HG02763 (cell line): ENCODE measurements around the gene S1PR3.

Experiments used
- ATAC-seq: cut with Tn5 transposase; IDR thresholded peaks from one replicate; pipeline ENCODE4 v1.9.1; 2021; ENCODE audit warnings: mild to moderate bottlenecking, moderate library complexity; ENCODE audit not compliant: unreplicated experiment

S1PR3 gene

DNA sequence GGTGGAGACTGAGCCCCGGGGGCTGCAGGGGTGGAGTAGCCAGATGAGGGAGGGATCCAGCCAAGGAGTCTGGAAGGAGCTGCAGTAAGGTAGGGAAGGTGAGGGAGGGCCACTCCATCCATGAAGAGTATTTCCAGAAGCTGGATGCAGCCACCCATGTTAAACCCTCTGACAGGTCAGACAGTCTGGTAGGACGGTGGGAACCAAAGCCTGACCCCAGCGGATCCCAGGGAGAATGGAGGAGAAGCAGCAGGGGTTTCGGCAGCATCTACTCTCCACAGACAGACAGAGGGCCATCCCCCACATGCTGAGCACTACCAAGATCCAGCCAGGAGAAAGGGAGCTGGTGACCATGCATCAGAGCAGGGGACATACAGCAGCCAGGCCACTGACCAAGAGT lies 22.5 kb upstream of the S1PR3 start:
- no peak for ATAC-seq

DNA sequence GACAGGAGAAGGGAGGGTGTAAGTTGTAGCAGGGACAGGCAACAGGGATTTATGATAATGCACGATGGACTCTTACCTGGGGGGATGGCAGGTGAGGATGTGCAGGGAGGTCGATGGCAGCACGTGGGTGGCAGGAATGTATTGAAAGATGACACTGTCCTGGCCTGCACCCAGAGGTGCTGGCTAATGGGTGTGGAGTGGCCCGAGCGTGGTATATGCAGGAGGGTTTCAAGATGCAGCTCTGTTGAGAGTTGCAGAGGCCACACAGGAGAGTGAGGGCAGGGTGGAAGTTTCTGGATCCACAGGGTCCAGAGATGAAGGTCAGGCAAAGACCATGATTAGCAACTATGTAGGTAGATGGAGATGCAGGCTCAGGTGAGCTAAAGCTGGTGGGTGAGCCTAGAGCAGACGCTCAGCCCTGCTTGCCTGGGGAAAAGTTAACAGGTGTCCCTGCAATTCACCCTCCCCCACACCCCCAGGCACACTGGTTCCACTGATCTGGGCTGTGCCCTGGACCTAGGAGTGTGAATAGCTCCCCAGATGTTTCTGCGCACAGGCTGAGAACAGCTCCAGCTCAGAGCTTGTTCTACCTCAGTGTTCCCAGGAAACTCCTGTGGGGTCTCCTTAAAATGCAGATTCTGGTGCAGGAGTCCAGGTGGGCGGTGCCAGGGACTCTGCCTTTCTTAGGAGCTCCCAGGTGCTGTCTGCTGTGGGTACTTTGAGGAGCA lies 21.5 kb upstream of the S1PR3 start:
- ATAC-seq, result no peak

DNA sequence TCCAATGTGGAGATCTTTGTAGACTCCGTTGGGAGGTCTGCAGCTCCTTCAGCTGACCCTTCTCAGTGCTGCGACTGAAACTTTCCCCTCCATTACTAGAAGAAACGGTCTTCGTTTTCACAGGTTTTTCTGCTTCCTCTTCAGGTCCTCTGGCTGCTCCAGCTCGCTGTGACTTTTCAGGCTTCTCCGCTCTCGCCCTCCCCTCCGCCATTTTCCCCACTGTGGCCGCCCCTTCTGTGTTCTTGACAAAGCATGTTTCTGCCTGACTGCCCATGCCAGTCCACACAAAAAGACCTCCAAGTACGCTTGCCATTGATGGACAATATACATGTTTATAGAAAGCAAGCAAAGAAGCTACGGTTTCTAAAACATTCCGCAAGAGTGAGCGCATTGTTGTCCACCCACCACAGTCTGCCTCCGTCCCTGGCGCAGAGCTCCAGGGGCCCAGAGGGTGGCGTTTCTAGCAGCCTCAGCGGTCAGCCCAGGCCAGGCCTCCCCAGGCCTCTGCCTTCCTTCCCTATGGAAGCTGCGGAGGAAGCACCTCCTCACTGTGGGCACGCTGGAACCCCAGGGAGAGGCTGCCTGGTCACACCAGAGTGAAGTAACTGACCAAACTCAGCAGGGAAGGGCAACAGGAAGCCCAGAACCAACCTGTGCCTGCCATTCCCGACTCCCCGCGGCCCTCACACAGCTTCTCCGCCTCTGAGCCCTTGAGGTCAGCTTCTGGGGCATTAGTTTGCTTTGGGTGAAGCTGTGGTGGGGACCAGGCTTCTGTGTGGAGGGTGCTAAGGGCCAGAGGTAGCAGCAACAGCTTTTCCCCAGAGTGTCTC lies 19.9 kb upstream of the S1PR3 start:
- ATAC-seq, result no peak

DNA sequence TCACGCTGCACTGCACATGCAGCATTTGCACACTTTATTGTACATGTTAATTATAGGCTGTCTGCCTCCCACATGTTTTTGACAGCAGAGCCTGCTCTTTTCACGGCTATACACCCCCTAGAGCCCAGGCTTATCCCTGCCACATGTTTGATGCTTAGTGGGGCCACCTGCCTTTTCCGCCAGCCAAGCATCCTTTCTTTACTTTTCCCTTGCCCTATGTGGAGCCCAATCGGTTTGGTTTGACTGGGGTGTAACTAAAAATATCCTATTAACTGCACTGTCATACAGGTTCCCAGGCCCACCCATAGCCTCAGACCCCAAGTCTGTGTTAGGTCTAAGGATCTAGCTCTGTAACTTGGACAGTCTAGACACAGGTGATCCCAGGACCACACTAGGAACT lies 18.9 kb upstream of the S1PR3 start:
- ATAC-seq, result no peak

DNA sequence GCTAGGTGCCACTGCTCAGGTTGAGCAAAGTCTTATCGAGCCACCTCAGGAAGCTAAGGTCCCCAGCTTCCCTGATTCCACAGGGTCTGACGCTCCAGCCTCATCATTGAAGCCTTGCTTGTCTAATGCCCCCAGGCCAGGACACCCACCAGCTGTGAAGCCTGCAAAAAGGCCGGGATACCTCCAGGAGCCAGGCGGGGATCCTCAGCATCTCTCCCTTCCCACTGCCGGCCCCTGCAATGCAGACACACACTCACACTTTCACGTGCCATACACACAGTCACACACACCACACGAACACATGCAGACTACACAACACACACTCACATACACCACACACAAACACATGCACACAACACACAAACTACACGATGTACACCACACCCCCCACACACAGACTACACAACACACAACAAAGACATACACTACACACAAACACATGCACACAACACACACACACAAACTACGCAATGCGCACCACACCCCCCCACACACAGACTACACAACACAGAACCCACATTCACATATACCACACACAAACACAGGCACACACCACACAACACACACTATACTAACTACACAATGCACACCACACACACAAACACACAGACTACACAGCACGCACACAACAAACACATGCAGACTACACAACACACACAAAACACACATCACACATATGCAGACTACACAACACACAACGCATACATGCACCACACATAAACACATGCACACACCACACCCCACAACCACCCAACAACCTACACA lies 17.8 kb upstream of the S1PR3 start:
- ATAC-seq, result no peak

DNA sequence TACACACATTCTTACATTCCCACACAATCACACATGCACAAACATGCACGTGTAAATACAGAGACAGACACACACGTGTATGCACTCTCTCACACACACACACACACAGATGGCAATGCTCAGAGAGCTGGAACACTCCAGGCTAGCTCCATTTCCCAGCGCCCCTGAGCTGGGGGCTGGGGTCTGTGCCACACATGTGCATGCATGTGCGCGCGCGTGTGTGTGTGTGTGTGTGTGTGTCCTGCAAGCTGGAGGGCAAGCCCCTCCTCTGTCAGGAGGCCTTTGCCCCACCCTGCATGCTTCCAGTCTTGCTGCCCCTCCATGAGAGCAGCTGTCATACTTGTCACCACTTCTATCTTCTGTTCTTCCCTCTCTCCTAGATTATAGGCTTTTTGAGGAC lies 16.6 kb upstream of the S1PR3 start:
- ATAC-seq, result no peak

DNA sequence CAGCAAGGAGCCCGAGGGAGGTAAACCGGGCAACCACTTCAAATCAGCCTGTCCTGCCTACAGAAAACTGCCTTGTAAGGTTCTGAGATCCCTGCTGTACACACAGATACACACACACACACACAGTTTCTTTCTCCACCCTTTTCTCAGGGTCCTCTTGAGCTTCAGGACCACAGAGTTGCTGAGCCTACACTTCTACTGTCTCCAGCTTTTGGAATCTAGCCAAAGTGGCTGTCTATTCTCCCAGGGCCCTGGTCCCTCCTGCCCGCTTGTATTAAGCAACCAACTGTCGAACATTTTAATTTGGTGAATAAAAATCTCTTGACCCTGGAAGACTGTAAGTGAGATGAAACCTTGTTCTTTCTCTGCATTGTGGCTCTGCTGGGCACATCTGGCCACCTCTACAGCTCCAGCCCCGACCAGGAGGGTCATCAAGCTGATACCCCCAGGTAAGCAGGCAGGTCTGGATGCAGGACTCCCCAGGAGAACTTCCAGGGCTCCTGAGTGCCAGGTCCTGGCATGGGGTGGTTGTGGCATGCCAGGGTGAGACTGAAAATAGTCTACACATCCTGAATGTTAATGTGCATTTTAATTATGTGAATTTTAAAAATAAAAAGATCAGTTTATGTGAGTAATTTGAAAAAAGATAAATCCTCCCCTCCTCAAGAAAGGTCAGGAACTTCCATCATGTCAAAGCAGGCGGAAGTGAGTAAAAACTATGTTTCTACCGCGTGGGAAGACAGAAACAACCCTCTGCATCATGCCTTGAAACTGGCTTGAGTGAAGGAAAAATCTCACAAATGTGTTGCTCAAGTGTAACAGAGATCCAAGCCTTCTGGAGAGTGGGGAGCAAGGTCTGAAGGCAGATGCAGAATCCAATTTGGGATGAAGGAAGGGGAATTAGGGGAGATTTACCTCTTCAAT lies 15.0 kb upstream of the S1PR3 start:
- ATAC-seq, result no peak

DNA sequence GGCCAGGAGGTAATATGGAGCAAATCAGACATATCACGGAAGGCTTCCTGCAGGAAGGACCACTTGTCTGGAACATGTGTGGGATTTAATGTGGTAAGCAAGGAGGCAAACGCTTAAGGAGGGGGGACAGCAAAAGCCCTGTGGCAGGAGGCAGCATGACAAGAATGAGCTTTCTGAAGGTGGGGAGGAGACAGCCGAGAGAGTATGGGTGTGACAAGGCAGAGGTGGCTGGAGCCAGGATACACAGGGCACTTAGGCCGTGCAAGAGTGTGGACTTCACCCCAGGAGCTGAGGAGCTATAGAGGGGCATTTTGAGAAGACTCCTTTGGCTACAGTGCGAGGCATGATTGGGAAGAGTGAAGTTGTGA lies 14.4 kb upstream of the S1PR3 start:
- ATAC-seq, result no peak

DNA sequence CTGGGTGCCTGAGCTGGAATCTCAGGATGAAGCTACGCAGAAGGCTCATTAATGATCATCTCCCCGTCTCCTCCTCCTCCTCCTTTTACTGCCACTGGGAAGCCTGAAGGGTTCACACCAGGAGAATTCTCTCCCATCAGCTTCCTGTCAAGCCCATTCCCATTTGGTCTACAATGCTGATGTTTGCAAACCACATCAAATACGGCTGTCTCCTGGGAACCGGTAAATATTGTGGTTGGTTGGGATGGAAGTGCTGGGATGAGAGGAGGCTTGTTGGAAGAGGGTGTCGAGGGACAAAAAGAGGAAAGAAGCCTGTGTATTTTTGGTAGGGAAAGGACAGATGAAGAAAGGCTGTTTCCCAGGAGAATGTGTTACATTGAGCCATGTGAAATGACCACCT lies 13.2 kb upstream of the S1PR3 start:
- ATAC-seq, result no peak

DNA sequence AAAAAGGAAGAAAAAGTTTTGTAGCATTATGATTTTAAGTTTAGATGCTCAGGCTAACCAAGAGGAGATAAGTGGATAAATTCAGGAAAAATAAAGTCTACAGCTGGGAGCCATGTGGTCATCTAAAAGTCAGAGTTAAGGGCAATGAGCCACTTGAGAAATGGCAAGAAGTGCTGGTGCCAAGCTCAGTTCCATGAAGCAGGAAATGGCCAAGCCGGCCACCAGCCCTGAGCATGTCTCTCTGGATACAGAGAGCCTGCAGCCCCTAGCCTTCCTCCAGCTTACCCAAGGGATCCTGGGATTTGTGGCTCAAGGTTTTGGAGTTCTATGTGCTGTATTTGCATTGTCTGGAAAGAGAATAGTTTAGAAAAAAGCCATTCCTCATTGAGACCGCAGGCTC lies 12.2 kb upstream of the S1PR3 start:
- ATAC-seq, result no peak

DNA sequence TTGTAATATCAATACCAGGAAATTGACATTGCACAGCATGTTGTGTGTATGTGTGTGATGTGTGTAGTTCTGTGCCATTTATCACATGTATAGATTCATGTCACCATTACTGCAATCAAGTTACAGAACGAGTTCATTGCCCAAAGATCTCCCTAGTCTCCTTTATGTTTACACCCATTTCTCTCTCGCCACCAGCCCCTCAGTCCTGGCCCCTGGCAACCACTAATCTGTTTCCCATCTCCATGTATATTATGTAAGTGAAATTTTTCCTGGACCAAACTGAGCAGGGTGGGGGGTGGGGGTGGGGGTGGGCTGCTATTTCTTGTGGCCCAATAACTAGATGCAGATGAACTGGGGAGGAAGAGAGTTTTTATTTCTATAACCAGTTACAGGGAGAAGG lies 11.5 kb upstream of the S1PR3 start:
- ATAC-seq, result no peak

DNA sequence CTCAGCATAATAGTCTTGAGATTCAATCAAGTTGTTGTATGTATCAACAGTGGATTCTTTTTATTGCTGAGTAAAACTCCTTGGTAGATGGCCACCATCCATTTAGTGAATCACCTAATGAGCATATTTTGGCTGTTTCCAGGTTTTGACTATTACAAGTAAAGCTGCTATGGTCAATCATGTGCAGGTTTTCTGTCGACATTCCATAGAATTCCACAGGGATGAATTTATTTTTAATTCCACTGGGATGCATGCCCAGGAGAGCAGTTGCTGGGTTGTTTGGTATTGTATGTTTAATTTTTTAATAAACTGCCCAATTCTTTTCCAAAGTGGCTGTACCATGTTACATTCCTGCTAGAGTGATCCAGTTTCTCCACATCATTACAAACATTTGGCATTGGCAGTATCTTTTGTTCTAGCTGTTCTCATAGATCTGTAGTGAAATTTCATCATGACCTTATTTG lies 10.5 kb upstream of the S1PR3 start:
- ATAC-seq, result no peak

DNA sequence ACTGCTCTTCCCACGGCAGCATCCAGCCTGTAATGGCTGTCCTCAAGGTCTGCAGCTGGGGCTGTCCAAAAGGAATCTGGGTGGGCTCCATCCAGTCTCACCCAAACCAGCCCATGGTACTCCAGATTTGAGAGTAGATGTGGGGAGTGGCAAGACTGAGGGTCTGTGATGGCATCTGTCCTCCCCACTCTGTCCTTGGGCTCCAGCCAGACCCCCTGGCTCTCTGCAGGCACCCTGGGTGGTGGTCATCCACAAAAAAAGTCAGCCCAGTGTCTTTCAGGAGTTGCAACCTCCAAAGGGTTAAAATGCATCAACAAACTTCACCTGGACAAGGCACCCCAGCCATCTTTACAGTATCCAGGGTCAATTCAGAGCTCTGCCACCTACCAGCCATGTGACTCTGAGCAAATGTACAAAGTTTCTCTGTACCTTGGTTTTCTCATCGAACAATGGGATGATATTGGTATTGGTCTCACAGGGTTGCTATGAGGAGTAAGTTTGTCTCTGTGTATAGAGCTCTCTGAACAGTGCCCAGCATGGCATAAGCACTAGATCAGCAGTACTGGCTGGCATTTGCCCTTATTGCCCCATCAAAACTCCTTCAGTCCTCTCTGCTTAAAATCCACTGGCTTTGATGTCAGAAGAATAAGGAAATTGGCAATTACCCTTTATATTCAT lies 7.3 kb upstream of the S1PR3 start:
- no peak for ATAC-seq

DNA sequence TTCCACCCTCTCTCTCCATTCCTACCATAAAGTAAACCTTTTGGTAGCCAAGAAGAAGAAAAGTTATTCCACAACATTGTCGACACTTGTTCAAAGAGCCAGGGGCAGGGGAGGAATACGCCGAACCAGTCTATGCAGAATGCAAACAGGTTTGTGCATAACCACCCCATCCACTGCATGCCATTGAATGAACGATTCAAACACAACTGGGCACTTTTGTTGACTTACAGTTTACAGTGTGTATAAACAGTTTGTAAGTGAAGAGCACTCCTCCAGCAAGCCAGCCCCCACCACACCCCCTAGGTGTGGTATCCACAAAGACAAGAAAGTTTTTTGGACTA lies 6.8 kb upstream of the S1PR3 start:
- ATAC-seq, result no peak

DNA sequence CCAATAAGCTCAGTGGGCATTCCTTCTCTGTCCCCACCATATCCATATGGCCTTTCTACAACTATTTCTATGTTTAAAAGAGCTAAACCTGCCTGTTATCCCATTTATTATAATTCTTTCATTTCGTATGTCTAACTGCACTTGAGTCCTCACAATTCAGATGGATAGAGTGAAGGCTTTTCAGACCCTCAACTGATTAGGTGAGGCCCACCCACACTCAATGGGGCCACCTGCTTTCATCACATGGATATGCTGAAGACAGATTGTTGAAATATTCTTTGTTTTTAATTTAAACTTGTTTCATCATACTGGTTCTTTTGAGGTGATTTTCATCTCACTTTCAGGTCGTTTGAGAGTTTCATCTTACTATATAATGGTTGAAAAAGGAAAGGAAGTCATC lies 5.7 kb upstream of the S1PR3 start:
- ATAC-seq, result no peak

DNA sequence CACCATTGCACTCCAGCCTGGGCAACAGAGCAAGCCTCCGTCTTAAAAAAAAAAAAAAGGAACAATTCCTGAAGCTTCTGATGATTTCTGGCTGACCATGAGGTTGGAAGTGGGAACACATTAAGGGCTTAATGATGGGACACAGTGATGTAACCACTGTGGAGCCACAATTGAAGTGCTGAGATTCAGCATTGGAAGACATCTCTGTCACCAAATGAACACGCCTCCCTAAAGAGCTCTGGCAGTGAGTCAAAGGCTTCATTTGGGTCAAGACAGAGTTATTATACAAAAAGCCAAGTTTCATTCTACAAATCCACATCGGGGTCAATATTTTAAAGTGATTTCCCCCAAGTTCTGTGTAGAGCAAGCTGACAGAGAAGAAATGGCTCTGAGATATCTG lies 4.5 kb upstream of the S1PR3 start:
- ATAC-seq, result no peak

DNA sequence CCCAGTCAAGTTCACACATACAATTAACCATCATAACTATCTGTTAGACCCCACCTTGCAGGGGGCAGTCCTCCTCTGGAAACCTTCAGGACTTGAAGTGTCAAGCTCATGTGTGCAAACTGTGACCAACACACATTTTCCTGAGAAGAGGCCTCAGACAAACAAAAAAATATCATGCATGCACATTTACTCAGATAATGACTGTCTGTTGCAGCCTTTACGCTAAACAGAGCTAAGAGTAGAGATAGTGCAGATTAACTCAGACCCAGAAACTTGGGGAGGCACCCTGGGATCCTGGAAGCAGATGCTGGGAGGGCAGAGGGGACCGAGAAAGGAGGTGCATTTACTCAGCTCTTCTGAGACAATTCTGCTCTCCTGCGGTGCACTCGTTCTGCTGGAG lies 3.6 kb upstream of the S1PR3 start:
- ATAC-seq, result no peak

DNA sequence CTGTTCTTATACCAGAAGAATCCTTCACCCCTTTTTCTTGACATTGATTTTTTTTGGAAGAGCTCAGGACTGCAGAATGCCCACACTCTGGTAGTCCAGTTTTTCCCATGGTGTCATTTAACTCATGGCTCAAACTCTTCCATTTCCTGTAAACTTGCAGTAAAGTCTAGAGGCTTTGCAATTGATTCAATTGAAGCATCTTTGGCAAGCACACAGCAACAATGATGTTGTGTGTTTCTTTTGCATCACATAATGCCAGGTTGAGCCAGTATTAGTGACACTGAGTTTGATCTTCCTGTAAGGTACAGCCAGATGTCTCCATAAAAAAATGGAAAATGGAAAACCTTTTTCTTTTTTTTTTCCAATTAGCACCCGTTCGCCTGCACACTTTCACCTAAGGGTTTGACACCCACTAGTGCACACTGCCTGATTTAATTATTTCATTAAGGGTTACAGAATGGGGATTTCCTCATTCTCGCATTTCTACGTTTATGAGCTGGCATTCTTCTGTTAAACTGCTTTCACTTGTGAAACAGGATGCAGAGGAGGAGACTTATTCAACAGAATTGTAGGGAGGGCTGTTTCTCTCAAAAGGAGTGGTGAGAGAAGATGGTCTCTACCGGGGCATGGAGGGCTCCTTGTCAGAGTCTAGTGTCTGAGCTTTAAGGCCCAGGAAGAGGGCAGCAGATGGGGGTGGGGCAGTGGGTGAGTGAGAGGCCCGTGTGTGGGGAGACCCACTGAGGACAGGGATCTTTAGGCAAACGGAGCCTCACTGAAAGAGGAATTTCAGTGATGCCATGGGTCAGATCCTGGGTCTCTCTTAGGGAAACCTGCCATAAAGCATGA lies 2.2 kb upstream of the S1PR3 start:
- no peak for ATAC-seq

DNA sequence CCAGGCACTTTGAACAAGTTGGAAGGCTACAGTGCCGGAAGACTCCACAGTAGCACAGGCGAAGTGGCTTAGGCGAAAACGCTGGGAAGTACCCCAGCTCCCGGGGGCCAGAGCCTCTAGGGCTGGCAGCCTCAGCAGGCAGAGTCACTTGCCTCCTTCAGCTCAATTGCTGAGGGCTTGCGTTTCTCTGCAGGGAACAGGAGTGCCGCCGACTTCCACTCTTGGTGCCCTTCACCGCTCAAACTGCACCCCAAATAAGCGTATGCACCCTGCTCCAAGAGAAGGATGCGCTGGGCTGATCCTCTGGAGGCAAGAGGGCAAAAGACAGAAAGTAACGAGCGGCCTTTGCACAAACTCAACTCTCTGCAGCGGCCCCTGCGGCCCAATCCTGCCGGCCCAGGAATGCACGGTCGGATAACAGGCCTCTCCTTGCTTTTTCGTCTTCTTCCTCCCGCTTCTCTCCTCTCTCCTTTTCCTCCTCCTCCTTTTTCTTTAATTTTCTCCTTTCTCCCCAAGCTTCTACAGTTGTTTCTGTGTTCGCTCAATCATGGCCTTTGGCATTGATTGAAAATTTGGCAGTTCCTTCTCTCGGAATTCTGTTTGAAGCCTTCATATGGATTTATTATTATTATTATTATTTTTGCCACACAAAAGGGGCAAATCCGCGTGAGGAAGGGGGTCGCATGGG lies 1.1 kb upstream of the S1PR3 start:
- no peak for ATAC-seq
